ENCODE data around the gene SKP1.
A peak's percentile ranks its signal among the peaks of the same experiment; 100 is the strongest.

Gene SKP1

GRCh38 chr5:134149571-134150303 is 27.0 kb downstream of the SKP1 start:
- H3K4me1 ChIP-seq (ENCODE audit: control insufficient read depth, insufficient read depth, low read length, poor library complexity, severe bottlenecking) = peaks cover 18% of the 10 kb centered on the region
- no peak overlapping the region for H3K4me3 ChIP-seq (ENCODE audit: extremely low read depth, insufficient read depth, low read length, poor library complexity, severe bottlenecking)
- H3K36me3 ChIP-seq (ENCODE audit: control insufficient read depth, insufficient read depth, low read length) = peaks cover 91% of the 10 kb centered on the region
- no peaks in the 10 kb centered on the region for H3K9me3 ChIP-seq (ENCODE audit: control insufficient read depth, low read length)
- peak overlapping the region; percentile 31 for H3K27ac ChIP-seq (ENCODE audit: low read depth, low read length, severe bottlenecking)
- WGBS, 2 experiments (ENCODE audit: insufficient coverage in 2 of 2) = 92 to 100% methylated on average over 2 to 3 of the region's 4 CpGs

GRCh38 chr5:134148986-134149539 is 27.7 kb downstream of the SKP1 start:
- peak overlapping the region; percentile 31 for H3K27ac ChIP-seq (ENCODE audit: low read depth, low read length, severe bottlenecking)
- H3K4me3 ChIP-seq (ENCODE audit: extremely low read depth, insufficient read depth, low read length, poor library complexity, severe bottlenecking) = no peak overlapping the region
- peaks cover 18% of the 10 kb centered on the region for H3K4me1 ChIP-seq (ENCODE audit: control insufficient read depth, insufficient read depth, low read length, poor library complexity, severe bottlenecking)
- 92 to 97% methylated on average over 5 to 6 of the region's 6 CpGs for WGBS, 2 experiments (ENCODE audit: insufficient coverage in 2 of 2)
- H3K9me3 ChIP-seq (ENCODE audit: control insufficient read depth, low read length) = no peaks in the 10 kb centered on the region
- peaks cover 94% of the 10 kb centered on the region for H3K36me3 ChIP-seq (ENCODE audit: control insufficient read depth, insufficient read depth, low read length)

- H3K27ac ChIP-seq (ENCODE audit: low read depth, low read length, severe bottlenecking) = peak overlapping the region; percentile 6
- WGBS, 2 experiments (ENCODE audit: insufficient coverage in 2 of 2) = 86 to 100% methylated on average over 1 of the region's 2 CpGs
- no peaks in the 10 kb centered on the region for H3K9me3 ChIP-seq (ENCODE audit: control insufficient read depth, low read length)
- H3K4me1 ChIP-seq (ENCODE audit: control insufficient read depth, insufficient read depth, low read length, poor library complexity, severe bottlenecking) = peaks cover 13% of the 10 kb centered on the region
- H3K4me3 ChIP-seq (ENCODE audit: extremely low read depth, insufficient read depth, low read length, poor library complexity, severe bottlenecking) = no peak overlapping the region
- peaks cover 94% of the 10 kb centered on the region for H3K36me3 ChIP-seq (ENCODE audit: control insufficient read depth, insufficient read depth, low read length)
These were observed 28.4 kb downstream of the SKP1 start for GRCh38 chr5:134148316-134148715.

GRCh38 chr5:134146651-134147518 is 29.9 kb downstream of the SKP1 start:
- no peaks in the 10 kb centered on the region for H3K9me3 ChIP-seq (ENCODE audit: control insufficient read depth, low read length)
- H3K4me3 ChIP-seq (ENCODE audit: extremely low read depth, insufficient read depth, low read length, poor library complexity, severe bottlenecking) = no peak overlapping the region
- H3K36me3 ChIP-seq (ENCODE audit: control insufficient read depth, insufficient read depth, low read length) = peaks cover 93% of the 10 kb centered on the region
- H3K27ac ChIP-seq (ENCODE audit: low read depth, low read length, severe bottlenecking) = no peak overlapping the region
- WGBS, 2 experiments (ENCODE audit: insufficient coverage in 2 of 2) = 96 to 97% methylated on average over 4 of the region's 4 CpGs
- H3K4me1 ChIP-seq (ENCODE audit: control insufficient read depth, insufficient read depth, low read length, poor library complexity, severe bottlenecking) = peaks cover 13% of the 10 kb centered on the region

DNA sequence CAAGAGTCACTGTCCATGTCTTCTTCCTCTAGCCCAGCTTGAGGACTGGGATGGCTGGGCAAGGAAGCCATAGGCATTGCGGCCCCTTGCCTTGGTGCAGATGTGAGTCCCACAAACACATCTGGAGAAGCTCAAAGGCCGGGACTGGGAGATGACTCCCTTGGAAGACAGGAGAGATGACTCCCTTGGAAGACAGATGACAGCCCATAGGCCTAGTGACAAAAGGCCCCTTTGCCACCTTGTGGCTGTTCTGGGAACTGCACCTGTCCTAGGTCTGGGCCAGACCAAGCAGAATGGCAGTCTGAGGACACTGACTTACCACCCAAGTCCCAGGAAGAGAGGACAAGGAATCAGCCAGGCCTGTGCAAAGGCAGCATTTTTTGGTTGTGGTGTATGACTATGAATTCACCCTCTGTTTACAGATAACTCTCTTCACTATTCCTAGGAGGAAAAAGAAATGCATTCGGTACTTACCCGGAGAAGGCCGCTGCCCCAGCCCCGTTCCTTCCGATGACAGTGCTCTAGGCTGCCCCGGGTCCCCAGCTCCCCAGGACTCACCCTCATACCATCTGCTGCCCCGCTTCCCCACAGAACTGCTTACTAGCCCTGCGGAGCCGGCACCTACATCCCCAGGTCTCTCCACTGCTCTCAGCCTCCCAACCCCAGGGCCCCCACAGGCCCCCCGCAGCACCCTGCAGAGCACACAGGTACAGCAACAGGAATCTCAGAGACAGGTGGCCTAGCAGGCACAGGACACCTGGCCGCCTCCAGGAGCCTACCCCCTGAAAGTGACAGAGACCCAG is 30.8 kb downstream of the SKP1 start:
- WGBS, 2 experiments (ENCODE audit: insufficient coverage in 2 of 2) = 87 to 91% methylated on average over 5 to 12 of the region's 13 CpGs
- Histone ChIP-seq H3K36me3 (ENCODE audit: control insufficient read depth, insufficient read depth, low read length) (peaks cover 89% of the 10 kb centered on the region), H3K4me1 (ENCODE audit: control insufficient read depth, insufficient read depth, low read length, poor library complexity, severe bottlenecking) (peaks cover 13% of the 10 kb centered on the region)

GRCh38 chr5:134145041-134145757 is 31.6 kb downstream of the SKP1 start:
- peaks cover 13% of the 10 kb centered on the region for H3K4me1 ChIP-seq (ENCODE audit: control insufficient read depth, insufficient read depth, low read length, poor library complexity, severe bottlenecking)
- H3K36me3 ChIP-seq (ENCODE audit: control insufficient read depth, insufficient read depth, low read length) = peaks cover 88% of the 10 kb centered on the region
- no peak overlapping the region for H3K4me3 ChIP-seq (ENCODE audit: extremely low read depth, insufficient read depth, low read length, poor library complexity, severe bottlenecking)
- 100% methylated on average over 1 of the region's 1 CpG; no CpG with 5 or more reads in 1 of the 2 experiments for WGBS, 2 experiments (ENCODE audit: insufficient coverage in 2 of 2)
- no peaks in the 10 kb centered on the region for H3K9me3 ChIP-seq (ENCODE audit: control insufficient read depth, low read length)
- H3K27ac ChIP-seq (ENCODE audit: low read depth, low read length, severe bottlenecking) = no peak overlapping the region

More for the DNA sequence above, 30.8 kb downstream of the SKP1 start:
- no peaks in the 10 kb centered on the region for H3K9me3 ChIP-seq (ENCODE audit: control insufficient read depth, low read length)
- H3K27ac ChIP-seq (ENCODE audit: low read depth, low read length, severe bottlenecking) = no peak overlapping the region
- H3K4me3 ChIP-seq (ENCODE audit: extremely low read depth, insufficient read depth, low read length, poor library complexity, severe bottlenecking) = no peak overlapping the region

DNA sequence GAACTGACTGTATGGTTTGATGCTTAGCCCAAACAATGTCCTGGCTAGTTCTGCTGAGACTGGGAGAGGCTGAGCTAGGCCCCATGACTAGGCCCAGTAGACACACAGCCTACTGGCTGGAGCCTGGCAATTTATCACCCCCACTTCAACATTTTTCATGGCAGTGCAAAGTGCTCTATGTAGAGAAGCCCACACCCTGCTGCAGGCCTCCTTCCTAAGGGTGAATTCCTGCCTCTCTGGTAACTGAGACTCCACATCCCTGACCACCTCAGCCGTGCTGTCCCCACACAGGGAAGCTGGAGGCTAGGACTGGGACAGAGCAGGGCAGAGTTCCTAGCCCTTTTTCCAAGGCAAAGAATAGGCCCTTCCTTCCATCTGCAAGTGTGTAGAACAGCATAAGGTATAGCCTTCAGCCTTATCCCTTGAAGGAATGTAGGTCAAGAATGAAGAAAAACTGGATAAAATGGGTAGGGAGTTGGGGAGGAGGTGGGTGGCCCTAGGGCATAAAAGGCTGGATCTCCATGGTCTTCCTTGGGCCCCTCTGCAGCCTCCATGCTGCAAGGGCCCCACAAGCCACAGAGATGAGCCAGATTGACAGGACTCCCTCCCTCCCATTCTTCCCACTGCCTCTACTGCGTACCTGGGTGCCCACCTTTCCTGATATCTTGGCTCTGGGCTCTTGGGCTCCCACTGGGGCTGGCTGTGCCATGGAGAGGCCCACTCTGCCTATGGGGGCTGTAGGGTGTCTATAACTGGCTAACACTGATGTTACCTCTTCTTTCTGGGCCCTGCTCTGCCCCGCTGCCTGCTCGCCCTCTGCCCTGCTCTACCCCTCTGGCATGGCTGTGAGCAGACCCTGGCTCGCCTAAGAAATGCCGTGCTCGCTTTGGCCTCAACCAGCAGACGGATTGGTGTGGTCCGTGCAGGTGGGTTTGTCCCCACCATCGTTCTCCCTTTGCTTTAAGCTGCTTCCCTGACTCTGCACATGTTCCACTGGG is 32.5 kb downstream of the SKP1 start:
- no peaks in the 10 kb centered on the region for H3K9me3 ChIP-seq (ENCODE audit: control insufficient read depth, low read length)
- 96 to 98% methylated on average over 9 of the region's 10 CpGs for WGBS, 2 experiments (ENCODE audit: insufficient coverage in 2 of 2)
- H3K36me3 ChIP-seq (ENCODE audit: control insufficient read depth, insufficient read depth, low read length) = peaks cover 88% of the 10 kb centered on the region
- no peak overlapping the region for H3K27ac ChIP-seq (ENCODE audit: low read depth, low read length, severe bottlenecking)
- H3K4me3 ChIP-seq (ENCODE audit: extremely low read depth, insufficient read depth, low read length, poor library complexity, severe bottlenecking) = no peak overlapping the region
- H3K4me1 ChIP-seq (ENCODE audit: control insufficient read depth, insufficient read depth, low read length, poor library complexity, severe bottlenecking) = peaks cover 13% of the 10 kb centered on the region

DNA sequence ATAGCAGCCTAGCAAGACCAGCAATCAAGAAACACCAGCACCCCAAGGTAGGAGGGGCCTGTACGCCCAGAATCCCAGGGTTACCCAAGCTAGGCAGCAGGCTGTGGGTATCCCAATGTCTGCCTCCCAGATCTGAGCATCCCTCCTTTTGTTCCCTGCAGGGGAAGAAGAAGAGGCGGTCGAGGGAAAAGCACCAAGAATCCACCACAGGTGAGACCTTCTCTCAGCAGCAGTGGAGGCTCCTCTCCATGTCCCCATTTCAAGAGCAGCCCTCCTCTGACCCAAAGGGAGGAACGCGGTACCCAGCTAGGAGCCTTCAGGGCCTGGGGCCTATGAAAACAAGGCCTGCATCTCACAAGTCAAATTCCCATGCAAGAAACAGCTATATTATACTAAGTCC is 33.3 kb downstream of the SKP1 start:
- H3K4me1 ChIP-seq (ENCODE audit: control insufficient read depth, insufficient read depth, low read length, poor library complexity, severe bottlenecking) = peaks cover 16% of the 10 kb centered on the region

GRCh38 chr5:134142806-134143205 is 33.9 kb downstream of the SKP1 start:
- H3K4me1 ChIP-seq (ENCODE audit: control insufficient read depth, insufficient read depth, low read length, poor library complexity, severe bottlenecking) = peaks cover 22% of the 10 kb centered on the region
- H3K36me3 ChIP-seq (ENCODE audit: control insufficient read depth, insufficient read depth, low read length) = peaks cover 80% of the 10 kb centered on the region
- H3K27ac ChIP-seq (ENCODE audit: low read depth, low read length, severe bottlenecking) = no peak overlapping the region
- WGBS, 2 experiments (ENCODE audit: insufficient coverage in 2 of 2) = 97 to 99% methylated on average over 11 of the region's 12 CpGs
- no peak overlapping the region for H3K4me3 ChIP-seq (ENCODE audit: extremely low read depth, insufficient read depth, low read length, poor library complexity, severe bottlenecking)
- no peaks in the 10 kb centered on the region for H3K9me3 ChIP-seq (ENCODE audit: control insufficient read depth, low read length)

More for the DNA sequence above, 33.3 kb downstream of the SKP1 start:
- WGBS, 2 experiments (ENCODE audit: insufficient coverage in 2 of 2) = 100% methylated on average over 2 of the region's 5 CpGs; no CpG with 5 or more reads in 1 of the 2 experiments
- Histone ChIP-seq H3K9me3 (ENCODE audit: control insufficient read depth, low read length) (no peaks in the 10 kb centered on the region), H3K27ac (ENCODE audit: low read depth, low read length, severe bottlenecking) (no peak overlapping the region), H3K4me3 (ENCODE audit: extremely low read depth, insufficient read depth, low read length, poor library complexity, severe bottlenecking) (no peak overlapping the region), H3K36me3 (ENCODE audit: control insufficient read depth, insufficient read depth, low read length) (peaks cover 86% of the 10 kb centered on the region)
